ENCODE data around the gene SEMA5B. TPM values are rescaled to one million over a fixed set of nuclear protein-coding genes. Genes with fewer than 3 reads are reported as not detected.

The SEMA5B gene
- total RNA-seq, 1 donor from 2014 or later: 4.2 TPM

- TF ChIP-seq CTCF (IDR thresholded peaks at IDR 0.05; ENCODE audit: unreplicated experiment): no peak
- DNase-seq (ENCODE audit: low spot score, unreplicated experiment): no peak
- Mint-ChIP-seq H3K4me3 (ENCODE audit: low read depth) (no peak overlapping the region), H3K36me3 (ENCODE audit: insufficient read depth) (no peaks in the 10 kb centered on the region), H3K27me3 (peaks cover 3% of the 10 kb centered on the region), H3K27ac (no peak overlapping the region), H3K4me1 (ENCODE audit: low read depth) (no peaks in the 10 kb centered on the region), H3K9me3 (ENCODE audit: low read depth) (no peaks in the 10 kb centered on the region)
These were observed 91.2 kb downstream of the SEMA5B start for GRCh38 chr3:122936335-122936734.

GRCh38 chr3:122934251-122934650, 93.3 kb downstream of the SEMA5B start:
- no peaks in the 10 kb centered on the region for H3K36me3 Mint-ChIP-seq (ENCODE audit: insufficient read depth)
- H3K4me1 Mint-ChIP-seq (ENCODE audit: low read depth): no peaks in the 10 kb centered on the region
- H3K9me3 Mint-ChIP-seq (ENCODE audit: low read depth): no peaks in the 10 kb centered on the region
- H3K4me3 Mint-ChIP-seq (ENCODE audit: low read depth): no peak overlapping the region
- no peak overlapping the region for H3K27ac Mint-ChIP-seq
- no peak for DNase-seq (ENCODE audit: low spot score, unreplicated experiment)
- H3K27me3 Mint-ChIP-seq: peaks cover 6% of the 10 kb centered on the region
- TF ChIP-seq CTCF (IDR thresholded peaks at IDR 0.05; ENCODE audit: unreplicated experiment): no peak

- Mint-ChIP-seq H3K27me3 (peaks cover 11% of the 10 kb centered on the region), H3K4me3 (ENCODE audit: low read depth) (no peak overlapping the region), H3K9me3 (ENCODE audit: low read depth) (no peaks in the 10 kb centered on the region), H3K4me1 (ENCODE audit: low read depth) (no peaks in the 10 kb centered on the region), H3K36me3 (ENCODE audit: insufficient read depth) (no peaks in the 10 kb centered on the region), H3K27ac (no peak overlapping the region)
- TF ChIP-seq CTCF (IDR thresholded peaks at IDR 0.05; ENCODE audit: unreplicated experiment): no peak
- no peak for DNase-seq (ENCODE audit: low spot score, unreplicated experiment)
These were observed 95.2 kb downstream of the SEMA5B start for GRCh38 chr3:122932251-122932967.

GRCh38 chr3:122931636-122932035, 95.9 kb downstream of the SEMA5B start:
- H3K4me1 Mint-ChIP-seq (ENCODE audit: low read depth): no peaks in the 10 kb centered on the region
- H3K36me3 Mint-ChIP-seq (ENCODE audit: insufficient read depth): no peaks in the 10 kb centered on the region
- TF ChIP-seq CTCF (IDR thresholded peaks at IDR 0.05; ENCODE audit: unreplicated experiment): no peak
- peaks cover 11% of the 10 kb centered on the region for H3K27me3 Mint-ChIP-seq
- no peak for DNase-seq (ENCODE audit: low spot score, unreplicated experiment)
- H3K9me3 Mint-ChIP-seq (ENCODE audit: low read depth): no peaks in the 10 kb centered on the region
- H3K27ac Mint-ChIP-seq: no peak overlapping the region
- no peak overlapping the region for H3K4me3 Mint-ChIP-seq (ENCODE audit: low read depth)

- no peaks in the 10 kb centered on the region for H3K4me1 Mint-ChIP-seq (ENCODE audit: low read depth)
- H3K36me3 Mint-ChIP-seq (ENCODE audit: insufficient read depth): no peaks in the 10 kb centered on the region
- no peak for DNase-seq (ENCODE audit: low spot score, unreplicated experiment)
- no peak overlapping the region for H3K27ac Mint-ChIP-seq
- peaks cover 13% of the 10 kb centered on the region for H3K27me3 Mint-ChIP-seq
- TF ChIP-seq CTCF (IDR thresholded peaks at IDR 0.05; ENCODE audit: unreplicated experiment): no peak
- no peaks in the 10 kb centered on the region for H3K9me3 Mint-ChIP-seq (ENCODE audit: low read depth)
- no peak overlapping the region for H3K4me3 Mint-ChIP-seq (ENCODE audit: low read depth)
These were observed 97.2 kb downstream of the SEMA5B start for GRCh38 chr3:122930063-122930997.
